HG03064 (cell line): ENCODE measurements around the gene YAE1.

ENCODE experiments used
- ATAC-seq: cut with Tn5 transposase; IDR thresholded peaks from one replicate; pipeline ENCODE4 v1.9.1; 2021; ENCODE audit warnings: low read depth; ENCODE audit not compliant: unreplicated experiment

The YAE1 gene

GRCh38 chr7:39605087-39605486, 38.9 kb downstream of the YAE1 start:
- no peak for ATAC-seq

GRCh38 chr7:39606352-39606751, 40.1 kb downstream of the YAE1 start:
- ATAC-seq = no peak

GRCh38 chr7:39606941-39607340, 40.7 kb downstream of the YAE1 start:
- no peak for ATAC-seq

DNA sequence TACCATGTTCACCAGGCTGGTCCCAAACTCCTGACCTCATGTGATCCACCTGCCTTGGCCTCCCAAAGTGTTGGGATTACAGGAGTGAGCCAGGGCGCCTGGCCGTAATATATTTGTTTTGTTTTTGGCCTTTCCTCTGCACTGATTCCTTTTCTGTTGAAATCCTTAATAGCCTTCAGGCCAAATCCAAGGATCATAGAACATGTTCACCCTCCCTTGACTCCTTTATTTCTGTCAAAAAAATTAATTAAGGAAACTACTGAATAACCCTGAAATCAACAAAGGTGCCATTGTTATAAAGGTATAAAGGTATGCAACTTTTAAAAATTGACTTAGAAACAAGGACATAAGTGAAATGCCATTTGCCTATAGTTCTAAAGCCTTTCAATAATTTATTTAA, 41.7 kb downstream of the YAE1 start:
- no peak for ATAC-seq

DNA sequence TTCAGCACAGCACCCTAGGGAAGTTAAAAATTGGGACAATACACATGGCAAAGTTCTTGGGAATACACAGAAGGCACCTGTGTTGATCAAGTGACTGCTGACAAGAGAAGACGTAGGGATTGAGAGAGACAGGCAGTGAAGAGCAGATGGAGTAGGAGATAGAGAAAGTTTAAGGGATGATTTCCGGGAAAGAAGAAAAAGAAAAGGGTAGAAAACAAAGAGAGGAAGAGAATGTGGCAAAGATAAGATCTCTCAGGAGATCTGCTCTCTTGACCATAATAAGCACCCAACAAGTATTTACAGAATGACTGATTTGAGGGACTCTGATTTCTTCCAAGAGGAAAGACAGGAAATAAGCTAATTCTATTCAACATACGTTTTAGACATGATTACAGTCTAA, 42.1 kb downstream of the YAE1 start:
- ATAC-seq = no peak

DNA sequence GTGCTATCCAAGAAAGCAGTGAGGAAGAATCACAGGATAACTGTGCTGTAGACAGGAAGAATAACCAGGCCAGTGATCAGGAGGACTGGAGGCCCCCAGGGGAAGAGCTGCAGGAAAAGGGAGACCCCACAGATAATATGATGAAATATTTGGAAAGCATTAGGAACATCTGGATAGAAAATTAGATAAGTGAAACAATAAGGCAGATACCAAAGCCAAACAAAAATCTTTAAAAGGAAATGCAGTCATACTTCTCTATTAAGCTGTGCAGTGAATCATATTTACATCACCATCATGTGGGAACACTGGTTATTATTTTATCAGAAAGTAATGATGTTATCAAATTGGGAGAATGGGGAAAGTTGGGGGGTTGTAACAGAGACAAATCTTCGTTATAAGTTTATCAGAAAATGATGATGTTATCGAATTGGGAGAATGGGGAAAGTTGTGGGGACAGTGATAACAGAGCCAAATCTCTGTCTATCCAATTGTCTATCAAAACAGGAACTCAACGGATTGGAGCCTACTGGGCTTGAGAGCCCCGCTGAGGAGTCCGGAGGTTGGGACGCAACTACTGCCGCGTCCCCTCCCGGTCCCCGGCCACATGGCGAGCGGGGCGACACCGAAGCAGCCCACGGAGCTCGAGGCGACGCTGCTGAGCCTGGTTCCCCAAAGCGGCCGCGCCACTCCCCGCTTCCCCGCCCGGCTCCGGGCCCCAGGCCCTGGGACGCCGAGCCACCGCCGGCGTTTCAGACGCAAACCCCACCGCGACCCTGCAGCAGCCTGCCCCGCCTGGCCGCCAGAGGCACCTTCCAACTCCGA, 43.1 kb downstream of the YAE1 start:
- ATAC-seq = no peak

- no peak for ATAC-seq
Observed at GRCh38 chr7:39609935-39610263, 43.7 kb downstream of the YAE1 start.

DNA sequence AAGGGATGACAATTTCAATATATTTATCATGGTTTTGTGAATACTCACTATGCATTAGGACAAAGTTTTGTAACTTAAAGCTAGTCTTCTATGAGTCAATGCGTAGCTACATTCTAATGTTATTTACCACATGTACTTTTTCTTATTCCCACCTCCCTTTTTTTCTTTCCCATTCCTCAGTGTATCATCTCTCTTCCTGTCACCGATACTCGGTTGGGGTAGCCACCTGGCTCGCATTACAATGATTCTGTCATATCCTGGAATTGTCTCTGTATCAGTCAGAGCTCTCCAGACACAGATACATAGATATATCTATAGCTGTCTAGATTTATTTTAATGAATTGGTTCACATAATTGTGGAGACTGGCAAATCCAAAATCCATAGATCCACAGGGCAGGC, 47.4 kb downstream of the YAE1 start:
- no peak for ATAC-seq

DNA sequence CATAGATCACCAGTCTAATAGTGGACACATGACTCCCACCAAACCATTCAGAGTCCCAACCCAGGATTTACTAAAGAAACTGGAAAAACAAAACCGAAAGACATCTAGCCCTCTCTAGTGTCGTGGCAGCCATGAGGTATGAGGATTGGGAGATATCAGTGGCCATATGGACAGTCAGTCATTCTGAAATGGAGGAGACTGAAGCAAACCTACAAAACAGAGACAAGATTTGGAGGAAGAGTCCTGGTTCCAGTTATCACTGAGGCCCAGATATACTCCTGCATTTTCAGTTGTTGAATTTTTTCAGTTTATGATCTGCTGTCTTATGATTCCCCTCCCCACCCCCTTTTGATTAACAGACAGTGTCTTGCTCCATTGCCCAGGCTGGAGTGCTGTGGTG, 48.1 kb downstream of the YAE1 start:
- no peak for ATAC-seq

DNA sequence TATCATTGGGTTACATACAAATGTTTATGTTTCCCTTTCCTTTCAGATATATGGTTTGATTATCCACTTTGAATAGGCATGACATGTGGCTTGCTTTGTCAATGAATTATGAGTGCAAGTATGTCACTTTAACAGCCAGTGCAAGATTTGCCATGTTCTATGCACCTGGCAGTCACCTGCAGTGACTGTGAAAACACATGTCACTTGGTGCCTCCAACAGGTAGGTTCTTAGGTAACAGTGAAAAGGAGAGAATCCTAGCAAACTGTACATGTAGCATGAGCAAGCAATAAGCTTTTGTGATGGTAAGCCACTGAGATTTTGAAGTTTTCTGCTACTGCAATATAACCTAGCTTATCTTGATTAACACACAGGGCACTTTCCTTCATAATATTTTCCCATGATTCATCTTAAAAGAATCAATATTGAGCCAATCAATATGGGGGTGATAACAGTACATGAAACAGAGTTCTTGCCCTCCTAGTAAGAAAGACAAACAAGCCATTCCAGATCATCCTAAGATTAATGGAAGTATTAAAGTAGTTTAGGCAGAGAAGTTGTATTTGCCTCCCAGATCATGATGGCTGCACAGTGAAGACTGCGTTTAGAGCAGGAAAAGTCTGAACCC, 49.3 kb downstream of the YAE1 start:
- ATAC-seq = no peak

- no peak for ATAC-seq
Observed at GRCh38 chr7:39616138-39616537, 49.9 kb downstream of the YAE1 start.

GRCh38 chr7:39617005-39617404, 50.8 kb downstream of the YAE1 start:
- ATAC-seq = no peak

GRCh38 chr7:39618868-39619267, 52.7 kb downstream of the YAE1 start:
- ATAC-seq = no peak

GRCh38 chr7:39620486-39620885, 54.3 kb downstream of the YAE1 start:
- ATAC-seq = no peak

DNA sequence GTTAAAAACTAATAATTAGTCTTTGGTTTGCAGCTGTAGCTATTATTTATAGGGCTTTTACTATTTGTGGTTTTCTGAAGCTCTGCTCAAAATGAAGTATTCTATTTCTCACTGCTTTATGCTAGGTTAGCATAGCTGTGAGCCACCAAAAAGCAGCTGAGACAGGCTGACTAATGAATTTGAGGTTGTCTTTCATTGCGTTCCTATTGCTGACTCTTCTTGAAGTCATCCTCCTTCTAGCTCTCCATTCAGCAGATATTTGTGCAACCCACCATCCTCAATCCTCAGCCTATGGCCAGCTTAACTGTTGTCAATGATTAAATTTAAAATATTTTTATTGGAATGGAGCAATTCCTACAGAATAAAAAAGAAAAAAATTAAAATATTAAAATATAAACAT, 55.1 kb downstream of the YAE1 start:
- ATAC-seq = no peak

- ATAC-seq = no peak
Observed at GRCh38 chr7:39621784-39622411, 55.7 kb downstream of the YAE1 start.
